ENCODE data around the gene MAB21L4. TPM values are rescaled to one million over a fixed set of nuclear protein-coding genes. Genes with fewer than 3 reads are reported as not detected.

The MAB21L4 gene
- total RNA-seq, 4 donors from 2014 or later, result 41.3 to 121 (median 69.1) TPM

GRCh38 chr2:240925568-240926515, 29.9 kb upstream of the MAB21L4 start:
- no peak overlapping the region for H3K4me3 ChIP-seq (ENCODE audit: low read depth, poor library complexity, severe bottlenecking)
- TF ChIP-seq CTCF (IDR thresholded peaks at IDR 0.05) (no peak), POLR2A (IDR thresholded peaks at IDR 0.05) (no peak)
- WGBS, 2 donors, result 76 to 84% methylated on average over 10 to 22 of the region's 29 CpGs
- intact Hi-C loops (cut with DNase I; ENCODE audit: low total_unique reads), result no loop called here
- peak in 1 of 2 donors; percentile 83 for DNase-seq (ENCODE audit: low spot score in 2 of 2)

GRCh38 chr2:240925191-240925567, 29.2 kb upstream of the MAB21L4 start:
- intact Hi-C loops (cut with DNase I; ENCODE audit: low total_unique reads), result no loop called here
- WGBS, 2 donors, result 51 to 59% methylated on average over 14 of the region's 14 CpGs
- peak in 1 of 2 donors; percentile 82 for DNase-seq (ENCODE audit: low spot score in 2 of 2)
- no peak overlapping the region for H3K4me3 ChIP-seq (ENCODE audit: low read depth, poor library complexity, severe bottlenecking)
- TF ChIP-seq CTCF (IDR thresholded peaks at IDR 0.05) (no peak), POLR2A (IDR thresholded peaks at IDR 0.05) (no peak)

- intact Hi-C loops (cut with DNase I; ENCODE audit: low total_unique reads), result no loop called here
- H3K4me3 ChIP-seq (ENCODE audit: low read depth, poor library complexity, severe bottlenecking), result no peak overlapping the region
- 75 to 76% methylated on average over 9 to 13 of the region's 15 CpGs for WGBS, 2 donors
- DNase-seq (ENCODE audit: low spot score in 2 of 2), result peak; percentile 12 to 81
- no peak for TF ChIP-seq CTCF (IDR thresholded peaks at IDR 0.05)
Measured at GRCh38 chr2:240922982-240923537, 27.1 kb upstream of the MAB21L4 start.

GRCh38 chr2:240922245-240922981, 26.5 kb upstream of the MAB21L4 start:
- peak; percentile 2 to 82 for DNase-seq (ENCODE audit: low spot score in 2 of 2)
- no peak overlapping the region for H3K4me3 ChIP-seq (ENCODE audit: low read depth, poor library complexity, severe bottlenecking)
- intact Hi-C loops (cut with DNase I; ENCODE audit: low total_unique reads), result no loop called here
- WGBS, 2 donors, result 81 to 87% methylated on average over 9 to 16 of the region's 18 CpGs
- no peak for TF ChIP-seq POLR2A (IDR thresholded peaks at IDR 0.05)
- TF ChIP-seq CTCF (IDR thresholded peaks at IDR 0.05), result no peak

- TF ChIP-seq POLR2A (IDR thresholded peaks at IDR 0.05), result no peak
- TF ChIP-seq CTCF (IDR thresholded peaks at IDR 0.05), result no peak
- DNase-seq (ENCODE audit: low spot score in 2 of 2), result peak in 1 of 2 donors; percentile 81
- WGBS, 2 donors, result 75% methylated on average over 1 of the region's 1 CpG; no CpG with 5 or more reads in 1 of the 2 donors
- H3K4me3 ChIP-seq (ENCODE audit: low read depth, poor library complexity, severe bottlenecking), result no peak overlapping the region
- intact Hi-C loops (cut with DNase I; ENCODE audit: low total_unique reads), result no loop called here
Measured at GRCh38 chr2:240921995-240922244, 26.0 kb upstream of the MAB21L4 start.

Data from lower leg skin (tissue), 4 donors.